Measurements from ENCODE around the gene CSRNP2.
"Not testable (repeated sequence)": the region's sequence is repeated elsewhere in the genome, so short reads cannot be mapped to it uniquely, and the experiment has no call there.

The CSRNP2 gene

GRCh38 chr12:51028813-51029150 is 54.6 kb downstream of the CSRNP2 start:
- DNase-seq (ENCODE audit: low read depth in 2 of 2, low spot score in 1 of 2), result no peak

GRCh38 chr12:51028126-51028812 is 55.1 kb downstream of the CSRNP2 start:
- DNase-seq (ENCODE audit: low read depth in 2 of 2, low spot score in 1 of 2), result no peak

- no peak for DNase-seq (ENCODE audit: low read depth in 2 of 2, low spot score in 1 of 2)
These were observed 56.0 kb downstream of the CSRNP2 start for GRCh38 chr12:51027342-51027835.

GRCh38 chr12:51025836-51026638 is 57.4 kb downstream of the CSRNP2 start, which contains the start of gene SLC11A2:
Gene SLC11A2 (minus strand): TSS chr12:51026384. CDS start chr12:51010728, 15,656 bp downstream.
- peak; percentile 76 to 84 for DNase-seq (ENCODE audit: low read depth in 2 of 2, low spot score in 1 of 2)

- DNase-seq (ENCODE audit: low read depth in 2 of 2, low spot score in 1 of 2), result no peak
These were observed 58.0 kb downstream of the CSRNP2 start for GRCh38 chr12:51025338-51025835.

- DNase-seq (ENCODE audit: low read depth in 2 of 2, low spot score in 1 of 2), result no peak
These were observed 59.6 kb downstream of the CSRNP2 start for GRCh38 chr12:51023625-51024382.

- no peak for DNase-seq (ENCODE audit: low read depth in 2 of 2, low spot score in 1 of 2)
These were observed 61.7 kb downstream of the CSRNP2 start for GRCh38 chr12:51021694-51022093.

GRCh38 chr12:51020448-51021182 is 62.8 kb downstream of the CSRNP2 start:
- DNase-seq (ENCODE audit: low read depth in 2 of 2, low spot score in 1 of 2), result no peak

- no peak for DNase-seq (ENCODE audit: low read depth in 2 of 2, low spot score in 1 of 2)
These were observed 63.5 kb downstream of the CSRNP2 start for GRCh38 chr12:51019927-51020326.

- DNase-seq (ENCODE audit: low read depth in 2 of 2, low spot score in 1 of 2), result no peak
These were observed 64.4 kb downstream of the CSRNP2 start for GRCh38 chr12:51018956-51019355.

GRCh38 chr12:51017452-51017851 is 65.9 kb downstream of the CSRNP2 start:
- DNase-seq (ENCODE audit: low read depth in 2 of 2, low spot score in 1 of 2), result no peak

GRCh38 chr12:51014467-51014866 is 68.9 kb downstream of the CSRNP2 start:
- DNase-seq (ENCODE audit: low read depth in 2 of 2, low spot score in 1 of 2), result not testable (repeated sequence)

GRCh38 chr12:51013441-51013840 is 70.0 kb downstream of the CSRNP2 start:
- DNase-seq (ENCODE audit: low read depth in 2 of 2, low spot score in 1 of 2), result no peak

GRCh38 chr12:51012570-51013236 is 70.7 kb downstream of the CSRNP2 start:
- DNase-seq (ENCODE audit: low read depth in 2 of 2, low spot score in 1 of 2), result no peak

- DNase-seq (ENCODE audit: low read depth in 2 of 2, low spot score in 1 of 2), result no peak
These were observed 71.4 kb downstream of the CSRNP2 start for GRCh38 chr12:51011955-51012354.

Measured in stimulated activated CD8-positive, alpha-beta memory T cell treated with anti-CD3 and anti-CD28 coated beads, Interleukin-4, amount 100 ng/mL, for 1 hour (primary cell).